NCI-H1417 treated with DMSO at 0.1 percent for 48 hours (cell line): ENCODE measurements around the gene RALGPS1.

Experiments used
- DNase-seq: peaks from one replicate; lab custom pipeline; 2025; lab: John Stamatoyannopoulos, UW

Gene RALGPS1

DNA sequence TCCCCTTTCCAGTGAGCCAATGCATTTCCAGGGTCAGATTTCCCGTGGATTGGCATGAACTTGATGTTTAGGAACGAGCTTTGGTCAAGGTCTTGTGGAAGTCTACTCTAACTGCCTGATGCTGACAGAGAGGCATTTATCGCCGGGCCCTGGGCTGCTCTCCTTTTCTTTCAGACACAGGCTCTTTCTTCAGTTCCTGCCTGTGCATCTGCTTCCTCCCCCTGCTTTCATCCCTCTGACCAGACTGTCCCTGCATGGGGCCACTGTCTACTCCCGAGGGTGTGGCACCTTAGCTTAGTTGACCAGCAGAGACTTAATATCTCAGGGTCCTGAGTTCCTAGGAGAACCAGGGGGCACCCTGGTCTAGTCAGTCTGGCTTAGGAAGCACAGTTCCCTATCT, 41.2 kb downstream of the RALGPS1 start:
- DNase-seq = no peak

DNA sequence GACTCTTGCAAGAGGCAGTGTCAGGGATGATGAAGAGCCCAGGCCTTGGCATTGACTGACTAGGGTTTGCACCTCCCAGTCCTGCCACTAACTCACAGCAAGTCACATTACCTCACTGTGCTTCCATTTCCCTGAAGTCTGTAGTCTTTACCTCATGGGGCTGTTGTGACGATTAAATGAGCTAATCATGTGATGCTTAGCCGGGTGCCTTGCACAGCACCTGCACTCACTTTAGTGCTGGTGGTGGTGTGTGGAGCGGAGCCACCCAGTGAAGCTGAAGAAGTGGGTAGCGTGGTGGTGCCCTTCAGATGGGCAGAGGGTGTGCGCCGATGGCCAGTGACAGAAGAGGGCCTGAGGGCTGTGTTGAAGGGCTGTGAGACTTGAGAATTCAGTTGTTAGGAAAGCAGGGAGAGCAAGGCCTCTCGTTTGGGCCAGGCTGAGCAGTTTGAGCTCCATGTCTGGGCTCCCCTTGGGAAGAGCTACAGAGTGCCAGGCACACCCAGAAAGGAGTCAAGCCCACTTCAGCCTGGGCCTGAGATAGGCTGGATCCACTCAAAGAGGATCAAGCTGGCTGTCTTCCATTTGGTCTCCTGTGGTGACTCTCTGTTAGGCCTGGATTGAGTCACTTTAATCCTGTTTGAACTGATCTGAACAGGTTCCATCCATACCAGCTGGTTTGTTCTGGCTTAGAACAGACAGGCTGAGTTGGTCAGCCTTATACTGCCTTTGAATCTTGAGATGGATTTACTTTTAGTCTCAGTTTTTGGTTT, 42.5 kb downstream of the RALGPS1 start:
- DNase-seq = no peak

DNA sequence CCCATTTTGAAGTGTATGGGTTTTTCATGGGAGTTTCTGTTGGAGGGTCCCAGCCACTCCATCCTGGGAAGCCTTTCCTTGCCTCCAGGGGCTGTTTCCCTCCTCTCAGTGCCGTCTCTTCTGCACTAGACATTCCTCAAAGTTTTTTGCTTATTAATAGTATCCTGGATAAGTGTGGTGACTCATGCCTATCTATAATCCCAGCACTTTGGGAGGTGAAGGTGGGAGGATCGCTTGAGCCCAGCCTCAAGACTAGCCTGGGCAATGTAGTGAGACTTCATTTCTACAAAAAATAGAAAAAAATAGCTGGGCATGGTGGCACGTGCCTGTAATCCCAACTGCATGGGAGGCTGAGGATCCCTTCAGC, 43.1 kb downstream of the RALGPS1 start:
- DNase-seq = no peak

DNA sequence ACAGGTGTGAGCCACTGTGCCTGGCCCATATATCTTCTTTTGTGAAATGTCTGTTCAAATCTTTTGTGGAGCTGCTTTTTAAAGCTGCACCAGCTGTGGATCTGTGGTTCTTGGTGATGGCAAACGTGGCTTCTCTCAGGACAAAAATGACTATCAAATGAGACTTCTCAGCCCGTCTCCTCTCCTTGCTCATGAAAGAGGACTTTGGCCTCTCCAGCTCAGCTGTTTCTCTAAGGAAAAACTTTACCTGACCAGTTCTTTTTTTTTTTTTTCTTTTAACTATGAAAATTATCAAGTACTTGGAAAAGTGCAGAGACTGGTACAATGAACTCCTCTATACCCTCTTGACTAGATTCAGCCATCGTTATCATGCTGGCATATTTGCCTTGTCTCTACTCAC, 44.8 kb downstream of the RALGPS1 start:
- DNase-seq = no peak

DNA sequence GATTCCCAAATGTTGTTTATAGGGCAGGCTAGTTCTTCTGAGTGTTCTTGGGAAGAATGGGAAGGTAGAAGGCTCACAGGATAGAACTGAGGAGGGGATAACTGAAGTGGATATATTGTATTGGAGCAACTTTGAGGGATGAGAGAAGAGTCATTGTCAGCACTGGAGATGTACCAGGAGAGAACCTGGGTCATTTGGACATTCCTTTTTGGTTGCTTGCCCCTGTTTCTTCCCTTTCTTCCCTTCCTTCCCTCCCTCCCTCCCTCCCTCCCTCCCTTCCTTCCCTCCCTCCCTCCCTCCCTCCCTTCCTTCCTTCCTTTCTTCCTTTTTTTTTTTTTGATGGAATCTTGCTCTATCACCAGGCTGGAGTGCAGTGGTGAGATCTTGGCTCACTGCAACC, 45.3 kb downstream of the RALGPS1 start:
- DNase-seq = no peak

DNA sequence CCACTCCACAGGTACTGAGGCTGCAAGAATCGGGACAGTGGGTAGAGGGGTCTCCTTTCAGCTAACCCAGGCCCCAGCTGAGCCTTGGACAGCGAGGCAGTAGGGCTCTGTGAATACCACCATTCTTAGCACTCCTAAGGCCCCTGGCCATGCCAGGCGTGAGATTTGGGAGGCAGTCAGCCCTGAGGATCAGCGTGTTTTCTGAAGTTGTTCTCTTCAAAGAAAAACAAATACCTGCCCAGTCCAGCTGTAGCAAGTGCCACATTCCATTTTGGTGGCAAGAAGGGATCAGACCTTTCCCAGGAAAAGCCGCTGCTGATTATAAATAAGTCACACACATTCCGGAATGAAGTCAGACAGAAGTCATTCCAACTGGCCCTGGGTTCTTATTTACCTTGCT, 47.8 kb downstream of the RALGPS1 start:
- DNase-seq = no peak

DNA sequence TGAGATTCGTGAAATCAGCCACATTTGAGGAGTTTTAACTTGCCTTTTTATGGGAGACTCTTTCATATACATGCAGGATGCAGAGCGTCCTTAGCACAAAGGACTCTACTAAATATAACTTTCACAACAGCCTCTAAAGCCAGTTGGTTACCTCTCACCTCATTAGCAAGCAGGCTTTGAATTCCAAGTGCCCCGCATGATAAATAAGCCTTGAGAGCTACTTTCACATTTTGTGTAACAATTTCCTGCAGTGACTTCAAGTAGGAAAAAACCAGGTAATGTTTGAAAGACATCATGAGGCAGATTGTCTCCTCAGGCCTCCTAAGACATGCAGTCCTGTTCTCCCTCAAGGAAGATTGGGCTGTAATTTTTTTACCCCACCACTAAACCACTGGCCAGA, 50.5 kb downstream of the RALGPS1 start:
- DNase-seq = no peak

DNA sequence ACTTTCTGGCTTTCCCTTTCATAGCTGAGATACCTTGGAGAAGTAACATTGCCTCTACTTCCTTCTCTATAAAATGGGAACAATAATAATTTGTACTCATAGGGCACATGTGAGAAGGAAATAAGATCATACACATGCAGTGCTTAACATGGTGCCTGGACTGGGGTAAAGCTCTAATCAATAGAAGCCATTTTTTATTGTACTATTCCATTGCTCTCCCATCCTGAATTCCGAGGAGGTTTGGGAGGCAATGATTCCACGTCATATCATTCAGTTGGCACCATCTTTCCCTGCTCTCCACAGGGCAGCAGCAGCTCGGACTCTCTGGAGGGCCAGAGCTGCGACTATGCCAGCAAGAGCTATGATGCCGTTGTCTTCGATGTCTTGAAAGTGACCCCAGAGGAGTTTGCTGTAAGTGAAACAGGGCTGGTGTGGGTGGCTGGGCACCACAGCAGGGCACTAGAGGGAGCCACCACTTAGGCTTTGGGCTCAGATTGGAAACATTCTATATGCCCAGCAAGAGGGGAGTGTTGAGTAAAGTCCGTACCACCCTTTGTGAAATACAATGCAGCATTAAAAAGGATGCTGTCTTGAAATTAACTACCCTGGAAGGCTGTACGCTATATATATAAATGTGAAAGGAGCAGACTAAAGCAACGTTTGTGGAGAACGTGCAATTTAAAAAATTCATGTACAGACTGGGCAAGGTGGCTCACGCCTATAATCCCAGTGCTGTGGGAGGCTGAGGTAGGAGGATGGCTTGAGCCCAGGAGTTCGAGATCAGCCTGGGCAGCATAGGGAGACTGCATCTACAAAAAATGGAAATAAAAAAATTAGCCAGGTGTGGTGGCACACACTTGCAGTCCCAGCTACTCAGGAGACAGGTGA, 51.2 kb downstream of the RALGPS1 start:
- no peak for DNase-seq

DNA sequence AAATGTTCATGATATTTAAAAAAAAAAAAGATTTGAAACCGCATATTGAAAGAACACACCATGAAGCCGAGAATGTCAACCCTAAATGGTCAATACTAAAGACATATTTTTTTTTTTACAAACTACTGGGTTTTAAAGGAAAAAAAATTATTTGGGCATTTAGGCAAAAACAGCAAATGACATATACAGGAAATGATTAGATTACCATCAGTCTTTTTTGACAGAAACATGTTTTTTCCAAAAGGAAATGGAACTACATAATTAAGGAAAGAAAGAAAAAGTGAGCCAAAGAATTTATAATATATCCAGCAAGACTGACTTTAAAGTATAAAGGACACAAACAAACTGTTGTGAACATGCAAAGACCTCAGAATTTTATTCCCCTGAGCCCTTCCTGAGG, 56.7 kb downstream of the RALGPS1 start:
- no peak for DNase-seq

DNA sequence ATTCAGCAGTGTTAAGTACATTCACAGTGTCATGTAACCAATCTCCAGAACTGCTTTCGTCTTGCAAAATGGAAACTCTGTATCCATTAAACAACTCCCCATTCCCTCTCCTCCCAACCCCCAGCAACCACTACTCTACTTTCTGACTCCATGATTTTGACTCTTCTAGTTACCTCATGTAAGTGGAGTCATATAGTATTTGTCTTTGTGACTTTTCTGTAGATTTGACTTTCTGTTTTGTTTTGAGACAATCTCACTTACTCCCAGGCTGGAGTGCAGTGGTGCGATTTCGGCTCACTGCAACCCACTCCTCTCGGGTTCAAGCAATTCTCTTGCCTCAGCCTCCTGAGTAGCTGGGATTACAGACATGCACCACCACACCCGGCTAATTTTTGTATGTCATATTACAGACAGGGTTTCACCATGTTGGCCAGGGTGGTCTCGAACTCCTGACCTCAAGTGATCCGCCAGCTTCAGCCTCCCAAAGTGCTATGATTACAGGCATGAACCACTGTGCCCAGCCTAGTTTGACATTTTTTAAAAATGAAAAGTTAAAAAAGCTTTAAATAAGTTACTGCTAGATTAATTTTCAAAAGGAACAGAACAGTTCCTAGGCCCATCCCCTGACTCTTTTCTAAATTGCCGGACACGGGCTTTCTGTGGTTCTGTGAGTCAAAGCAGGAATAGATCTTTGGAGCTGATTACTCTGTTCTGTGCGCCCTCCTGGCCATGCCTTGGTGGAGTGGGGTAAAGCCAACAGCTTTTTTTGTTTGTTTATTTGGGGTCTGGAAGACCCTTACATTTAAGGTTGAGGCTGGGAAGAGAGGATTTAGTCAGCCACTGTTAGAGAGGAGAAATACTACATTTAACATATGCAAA, 59.3 kb downstream of the RALGPS1 start:
- no peak for DNase-seq

DNA sequence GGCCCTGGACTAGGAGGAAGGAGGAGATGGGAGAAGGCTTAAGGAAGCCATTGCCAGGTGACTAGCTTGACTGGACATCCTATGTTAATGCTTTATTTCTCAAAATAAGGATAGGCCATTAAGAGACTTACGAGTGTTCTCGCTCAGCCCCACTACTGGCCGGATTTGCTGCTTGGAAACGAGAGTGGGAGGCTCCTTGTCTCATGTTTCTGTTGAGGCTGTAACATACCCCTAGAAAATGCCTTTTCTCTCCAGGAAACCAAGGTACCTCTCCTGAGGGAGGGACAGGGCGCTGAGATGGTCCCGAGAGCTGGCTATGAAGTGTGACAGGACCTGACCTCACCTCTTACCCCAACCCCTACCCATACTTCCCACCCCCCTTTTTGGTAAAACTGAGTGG, 60.0 kb downstream of the RALGPS1 start:
- DNase-seq = no peak

DNA sequence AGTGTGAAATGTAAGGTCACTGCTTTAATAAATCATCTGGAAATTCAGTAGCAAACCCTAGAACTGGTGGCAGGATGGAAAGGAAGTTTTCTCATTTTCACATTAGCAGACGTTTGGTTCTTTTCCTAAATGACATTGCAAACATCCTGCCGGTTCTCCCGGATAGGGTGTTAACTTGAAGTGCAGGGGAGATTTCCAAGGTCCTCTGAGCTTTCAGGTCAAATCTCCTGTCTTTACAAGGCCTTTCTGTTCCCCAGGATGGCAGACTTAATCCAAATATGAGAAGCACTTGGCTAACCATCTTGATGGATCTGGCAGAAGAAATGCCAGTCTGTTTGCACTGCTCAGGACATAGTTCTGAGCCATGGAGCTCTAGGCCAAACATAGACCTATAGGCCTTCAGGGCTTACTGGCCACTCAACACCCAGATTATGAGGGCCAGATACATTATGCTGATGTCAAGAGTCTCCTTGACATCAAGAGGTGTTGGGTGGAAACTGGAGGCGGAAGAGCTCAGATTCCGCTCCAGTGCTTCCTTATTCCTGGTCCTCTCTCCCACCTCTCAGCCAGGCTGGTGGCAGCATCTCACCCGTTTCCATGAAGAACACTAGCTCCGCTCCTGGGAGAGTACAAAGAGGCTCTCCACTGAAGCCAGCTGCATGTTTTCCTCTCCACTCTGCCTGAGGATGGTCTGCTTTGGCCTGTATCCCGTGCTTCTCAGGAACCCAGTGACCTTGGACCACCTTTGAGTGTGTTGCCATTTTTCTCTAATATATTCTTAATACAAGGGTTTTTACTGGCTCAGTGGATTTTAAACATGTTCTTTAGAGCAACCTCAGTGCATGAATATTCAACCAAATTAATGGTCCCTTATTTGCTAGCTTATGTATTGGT, 61.0 kb downstream of the RALGPS1 start:
- DNase-seq = no peak

DNA sequence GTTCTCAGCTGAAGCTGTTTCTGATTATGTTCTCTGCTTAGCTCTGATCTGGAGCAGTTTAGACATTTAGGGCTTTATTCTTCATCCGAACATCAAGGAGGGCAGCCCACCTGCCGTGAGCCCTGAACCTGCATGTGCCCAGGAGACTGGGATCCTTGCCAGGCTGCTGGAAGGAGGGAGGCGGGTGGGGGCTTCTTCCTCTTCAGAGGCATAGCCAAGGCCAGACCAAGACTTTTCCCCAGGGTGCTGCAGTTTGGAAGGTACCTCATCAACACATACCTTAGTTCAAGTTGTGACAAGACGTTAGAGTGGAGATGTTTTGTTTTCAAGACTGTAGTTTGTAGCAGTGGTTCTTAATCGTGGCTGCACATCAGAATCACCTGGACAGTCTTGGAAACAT, 64.9 kb downstream of the RALGPS1 start:
- DNase-seq = no peak

DNA sequence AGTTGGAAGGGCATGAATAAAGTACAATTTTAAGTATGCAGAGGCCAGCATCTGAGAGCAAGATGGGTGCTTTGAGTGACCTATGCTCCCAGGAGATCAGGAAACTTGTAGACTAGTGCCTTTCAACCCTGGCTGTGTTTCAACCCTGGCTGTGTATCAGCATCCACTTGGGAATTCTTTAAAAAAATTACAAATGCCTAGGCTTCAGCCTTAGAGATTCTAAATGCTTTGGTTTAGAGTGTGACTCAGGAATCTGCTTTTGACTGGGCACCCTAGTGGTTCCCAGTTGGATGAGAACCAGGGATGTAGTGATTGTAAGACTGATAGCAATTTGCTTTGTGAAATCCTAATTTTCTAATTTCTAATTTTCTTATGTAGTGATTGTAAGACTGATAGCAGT, 65.6 kb downstream of the RALGPS1 start:
- no peak for DNase-seq

DNA sequence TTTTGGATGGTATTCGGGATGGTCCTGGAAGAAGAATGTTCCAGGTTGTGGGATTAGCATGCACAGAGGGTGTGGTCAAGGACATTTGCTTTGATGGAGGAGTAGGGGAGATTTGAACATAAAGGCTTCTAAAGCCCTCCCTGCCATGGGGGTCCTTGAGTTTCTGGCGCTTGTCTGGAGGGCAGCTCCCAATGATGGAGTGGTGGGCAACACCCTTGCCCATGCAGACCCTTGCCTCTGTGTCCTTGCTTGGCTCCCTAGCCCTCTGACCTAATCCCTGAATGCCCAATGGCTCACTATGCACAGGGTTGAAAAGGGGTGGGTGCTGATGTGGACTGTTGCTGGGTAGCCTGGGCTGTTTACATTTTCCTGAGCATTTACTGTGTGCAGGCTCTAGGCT, 66.6 kb downstream of the RALGPS1 start:
- no peak for DNase-seq

DNA sequence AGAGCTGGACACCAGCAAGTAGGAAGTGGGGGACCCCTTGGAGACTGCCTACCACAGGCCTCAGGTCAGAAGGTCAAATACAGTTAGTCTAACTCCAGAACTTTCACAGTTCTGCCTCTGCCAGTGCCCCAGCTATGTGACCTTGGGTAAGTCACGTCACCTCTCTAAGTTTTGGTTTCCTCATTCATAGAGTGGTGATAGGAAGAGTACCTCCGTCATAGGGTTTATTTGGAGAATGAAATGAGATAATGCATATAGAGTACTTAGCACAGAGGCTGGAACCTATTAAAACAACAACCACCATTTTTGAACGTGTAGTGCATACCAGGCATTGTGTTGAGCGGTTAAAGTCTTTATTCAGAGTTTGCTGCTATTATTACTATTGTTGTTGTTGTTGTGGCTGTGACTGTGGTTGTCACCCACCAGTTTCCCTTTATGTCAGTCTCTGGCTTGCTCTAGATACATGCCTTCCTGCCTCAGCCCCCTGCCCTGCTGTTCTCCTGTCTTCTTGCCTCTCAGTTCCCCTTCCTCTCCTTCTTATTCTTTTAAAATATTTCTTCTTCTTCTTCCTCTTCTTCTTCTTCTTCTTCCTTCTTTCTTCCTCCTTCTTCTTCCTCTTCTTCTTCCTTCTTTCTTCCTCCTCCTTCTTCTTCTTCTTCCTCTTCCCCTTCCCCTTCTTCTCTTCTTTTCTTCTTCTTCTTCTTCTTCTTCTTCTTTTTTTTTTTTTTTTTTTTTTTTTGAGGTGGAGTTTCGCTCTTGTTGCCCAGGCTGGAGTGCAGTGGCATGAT, 67.8 kb downstream of the RALGPS1 start:
- DNase-seq = no peak

DNA sequence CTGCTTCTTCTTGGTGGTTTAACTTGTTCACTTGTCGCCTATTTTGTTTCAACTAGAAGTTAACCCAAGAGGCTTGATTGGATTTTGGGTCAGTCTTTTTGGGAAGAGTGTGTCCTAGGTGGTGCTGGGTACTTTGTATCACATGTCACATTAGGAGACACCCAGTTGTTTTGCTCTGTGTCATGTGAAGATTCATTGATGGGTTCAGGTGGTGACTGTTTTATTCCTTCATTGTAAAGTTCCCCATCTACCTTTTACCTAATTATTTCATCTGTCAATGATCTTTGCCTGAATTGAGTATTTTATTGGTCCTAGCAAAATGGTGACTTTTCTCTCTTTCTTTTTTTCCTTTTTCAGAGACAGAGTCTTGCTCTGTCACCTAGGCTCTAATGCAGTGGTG, 69.2 kb downstream of the RALGPS1 start:
- no peak for DNase-seq

DNA sequence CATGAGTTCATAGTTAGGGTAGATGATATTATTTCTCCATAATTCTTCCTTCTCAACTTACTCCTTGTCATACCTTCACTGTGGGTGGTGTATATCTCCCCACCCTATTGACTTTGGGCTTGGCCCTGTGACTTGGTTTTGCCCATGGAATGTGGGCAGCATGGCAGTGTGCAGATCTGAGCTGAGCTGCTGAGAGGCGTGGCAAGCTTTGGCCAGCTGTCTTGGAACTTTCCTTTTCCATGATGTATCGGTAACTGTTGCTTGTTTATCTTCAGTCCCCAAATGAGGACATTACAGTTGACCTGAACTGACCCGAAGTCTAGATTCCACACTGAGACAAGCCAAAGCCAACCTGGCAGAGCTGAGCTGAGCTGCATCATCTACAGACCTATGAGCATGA, 70.4 kb downstream of the RALGPS1 start:
- DNase-seq = no peak

DNA sequence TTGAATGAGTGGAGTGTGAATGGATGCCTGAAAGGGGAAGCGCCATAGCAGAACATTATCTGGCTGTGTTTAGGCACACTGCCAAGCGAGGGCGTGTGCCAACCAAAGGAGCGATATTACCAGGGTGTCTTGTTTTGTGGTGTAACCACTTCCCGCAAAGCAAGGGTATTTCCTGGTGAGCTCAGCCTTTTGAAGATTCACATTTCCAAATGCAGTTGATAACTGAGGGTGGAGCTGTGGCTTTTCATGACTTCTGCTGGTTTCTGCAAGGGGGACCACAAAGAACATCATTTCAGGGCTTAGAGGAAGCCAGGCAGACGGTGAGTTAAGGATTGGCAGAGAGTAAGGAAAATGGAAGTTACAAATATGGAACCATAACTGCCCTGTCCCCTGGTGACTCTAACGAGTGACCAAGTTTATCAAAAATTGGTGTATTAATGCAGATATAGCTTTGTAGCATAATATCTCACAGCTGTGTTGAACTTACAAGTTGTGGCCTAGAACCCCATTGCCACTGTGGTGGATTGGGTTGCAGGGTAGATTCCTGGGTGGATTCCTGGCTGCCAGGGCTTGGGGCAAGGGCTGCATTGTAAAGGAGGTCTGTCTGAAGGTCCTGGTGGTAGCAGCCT, 71.4 kb downstream of the RALGPS1 start:
- DNase-seq = no peak

DNA sequence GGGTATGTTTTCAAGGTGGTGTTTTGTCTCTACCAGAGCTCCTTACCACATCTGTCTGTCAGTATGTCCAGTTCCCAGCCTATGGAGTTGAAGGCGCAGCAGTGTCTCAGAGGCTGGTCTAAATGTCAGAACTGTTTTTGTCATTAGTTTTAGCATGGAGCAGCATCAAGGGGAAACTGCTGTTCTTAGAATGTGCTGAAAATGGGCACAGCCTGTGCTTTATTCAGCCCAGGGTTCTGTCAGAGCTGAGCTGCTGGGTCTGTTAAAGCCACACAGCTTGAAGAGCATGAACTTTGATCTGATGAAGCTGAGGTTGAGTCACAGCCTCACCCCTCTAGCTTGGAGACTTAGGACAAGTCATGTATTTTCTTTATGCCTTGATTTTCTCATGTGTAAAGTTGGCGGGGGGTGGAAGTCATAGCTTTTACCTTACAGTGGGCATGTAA, 71.9 kb downstream of the RALGPS1 start:
- no peak for DNase-seq
